ENCODE measurements around the gene PGAP2. TPM values are rescaled to one million over a fixed set of nuclear protein-coding genes. Genes with fewer than 3 reads are reported as not detected.
A peak's percentile ranks its signal among the peaks of the same experiment; 100 is the strongest.

The PGAP2 gene
- total and polyA plus RNA-seq, 2 of the 13 experiments (the other 11 are each of a cell fraction or from before 2014, with no cell fraction given), result 21.5 to 47.8 TPM

GRCh38 chr11:3797329-3798090 is 10.8 kb upstream of the PGAP2 start, which contains the start of gene NUP98 (continued):
- TF ChIP-seq ELK4 (CRISPR knock-in tag; IDR thresholded peaks at IDR 0.05; ENCODE audit: borderline replicate concordance) (no peak; the same call in 1 of the 2 replicates), ZKSCAN1 (IDR thresholded peaks at IDR 0.05; ENCODE audit: low read length) (no peak), DZIP1 (CRISPR knock-in tag; IDR thresholded peaks at IDR 0.05) (peak; percentile 55; the same call in 1 of the 2 replicates), CHCHD3 (CRISPR knock-in tag; IDR thresholded peaks at IDR 0.05) (no peak), POLR2AphosphoS5 (IDR thresholded peaks at IDR 0.05; ENCODE audit: low read depth, low read length) (peak; percentile 77), HNF4A (CRISPR knock-in tag; IDR thresholded peaks at IDR 0.05) (peak; percentile 29; the same call in 1 of the 2 replicates), CCDC6 (CRISPR knock-in tag; IDR thresholded peaks at IDR 0.05) (no peak), NFYB (CRISPR knock-in tag; IDR thresholded peaks at IDR 0.05) (peak; percentile 92), ZNF674 (CRISPR knock-in tag; IDR thresholded peaks at IDR 0.05; ENCODE audit: low read depth) (no peak), ZNF616 (CRISPR knock-in tag; IDR thresholded peaks at IDR 0.05; ENCODE audit: low read depth) (peak; percentile 69; the same call in 1 of the 2 replicates), ZBTB8A (CRISPR knock-in tag; IDR thresholded peaks at IDR 0.05; ENCODE audit: borderline replicate concordance, low read depth) (0 out of 2 replicates have a peak, but pooled peaks have one; percentile 38), TP53 (CRISPR knock-in tag; conservative IDR thresholded peaks at IDR 0.05) (no peak; the same call in 1 of the 2 replicates), ZNF253 (CRISPR knock-in tag; IDR thresholded peaks at IDR 0.05; ENCODE audit: borderline replicate concordance) (no peak), ZNF280B (CRISPR knock-in tag; IDR thresholded peaks at IDR 0.05; ENCODE audit: borderline replicate concordance) (peak; percentile 80), ZNF160 (CRISPR knock-in tag; IDR thresholded peaks at IDR 0.05) (no peak), ZBTB21 (CRISPR knock-in tag; IDR thresholded peaks at IDR 0.05) (peak; percentile 95)
- TF ChIP-seq, protein P1, sequence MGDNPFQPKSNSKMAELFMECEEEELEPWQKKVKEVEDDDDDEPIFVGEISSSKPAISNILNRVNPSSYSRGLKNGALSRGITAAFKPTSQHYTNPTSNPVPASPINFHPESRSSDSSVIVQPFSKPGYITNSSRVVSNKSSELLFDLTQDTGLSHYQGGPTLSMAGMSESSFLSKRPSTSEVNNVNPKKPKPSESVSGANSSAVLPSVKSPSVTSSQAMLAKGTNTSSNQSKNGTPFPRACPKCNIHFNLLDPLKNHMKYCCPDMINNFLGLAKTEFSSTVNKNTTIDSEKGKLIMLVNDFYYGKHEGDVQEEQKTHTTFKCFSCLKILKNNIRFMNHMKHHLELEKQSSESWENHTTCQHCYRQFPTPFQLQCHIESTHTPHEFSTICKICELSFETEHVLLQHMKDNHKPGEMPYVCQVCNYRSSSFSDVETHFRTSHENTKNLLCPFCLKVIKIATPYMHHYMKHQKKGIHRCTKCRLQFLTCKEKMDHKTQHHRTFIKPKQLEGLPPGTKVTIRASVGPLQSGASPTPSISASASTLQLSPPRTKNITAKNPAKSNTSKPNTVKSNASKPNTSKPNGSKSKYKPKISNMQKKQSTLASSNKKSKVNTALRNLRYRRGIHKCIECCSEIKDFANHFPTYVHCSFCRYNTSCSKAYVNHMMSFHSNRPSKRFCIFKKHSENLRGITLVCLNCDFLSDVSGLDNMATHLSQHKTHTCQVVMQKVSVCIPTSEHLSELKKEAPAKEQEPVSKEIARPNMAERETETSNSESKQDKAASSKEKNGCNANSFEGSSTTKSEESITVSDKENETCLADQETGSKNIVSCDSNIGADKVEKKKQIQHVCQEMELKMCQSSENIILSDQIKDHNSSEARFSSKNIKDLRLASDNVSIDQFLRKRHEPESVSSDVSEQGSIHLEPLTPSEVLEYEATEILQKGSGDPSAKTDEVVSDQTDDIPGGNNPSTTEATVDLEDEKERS (CRISPR knock-in tag; IDR thresholded peaks at IDR 0.05), result no peak
- TF ChIP-seq, protein P2, sequence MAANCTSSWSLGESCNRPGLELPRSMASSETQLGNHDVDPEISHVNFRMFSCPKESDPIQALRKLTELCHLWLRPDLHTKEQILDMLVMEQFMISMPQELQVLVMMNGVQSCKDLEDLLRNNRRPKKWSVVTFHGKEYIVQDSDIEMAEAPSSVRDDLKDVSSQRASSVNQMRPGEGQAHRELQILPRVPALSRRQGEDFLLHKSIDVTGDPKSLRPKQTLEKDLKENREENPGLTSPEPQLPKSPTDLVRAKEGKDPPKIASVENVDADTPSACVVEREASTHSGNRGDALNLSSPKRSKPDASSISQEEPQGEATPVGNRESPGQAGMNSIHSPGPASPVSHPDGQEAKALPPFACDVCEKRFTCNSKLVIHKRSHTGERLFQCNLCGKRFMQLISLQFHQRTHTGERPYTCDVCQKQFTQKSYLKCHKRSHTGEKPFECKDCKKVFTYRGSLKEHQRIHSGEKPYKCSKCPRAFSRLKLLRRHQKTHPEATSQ (CRISPR knock-in tag; IDR thresholded peaks at IDR 0.05; ENCODE audit: borderline replicate concordance), result peak; percentile 82

Measured in HepG2 (cell line).